ENCODE results near the gene LCA5L. TPM values are rescaled to one million over a fixed set of nuclear protein-coding genes. Genes with fewer than 3 reads are reported as not detected.

Gene LCA5L
- polyA plus RNA-seq, 4 donors = 0.85 to 1.5 TPM; not detected in 2

- DNase-seq (no peak), FAIRE-seq (no peak)
- no peaks in the 10 kb centered on the region for H3K4me1 ChIP-seq (ENCODE audit: control insufficient read depth in 3 of 3, insufficient read depth in 2 of 3, low read depth in 1 of 3, low read length in 2 of 3)
- no peak overlapping the region for H3K27ac ChIP-seq (ENCODE audit: low read depth in 1 of 3, low read length in 2 of 3)
- no peaks in the 10 kb centered on the region for H3K9me3 ChIP-seq (ENCODE audit: control insufficient read depth in 2 of 2, insufficient read depth in 1 of 2, low read depth in 1 of 2, low read length in 1 of 2)
- WGBS, 3 donors = 56 to 67% (median 63%) methylated on average over 6 of the region's 6 CpGs
- H3K4me3 ChIP-seq (ENCODE audit: low read depth in 1 of 3, low read length in 3 of 3) = no peak overlapping the region
- no peaks in the 10 kb centered on the region for H3K36me3 ChIP-seq (ENCODE audit: control insufficient read depth in 3 of 3, insufficient read depth in 2 of 3, low read depth in 1 of 3, low read length in 3 of 3)
- H3K27me3 ChIP-seq (ENCODE audit: control insufficient read depth in 3 of 3, insufficient read depth in 3 of 3, low read length in 3 of 3) = peaks cover 0 to 2% (median 0%) of the 10 kb centered on the region in 3 donors
These were observed 9.5 kb upstream of the LCA5L start for GRCh38 chr21:39454949-39455668.

DNA sequence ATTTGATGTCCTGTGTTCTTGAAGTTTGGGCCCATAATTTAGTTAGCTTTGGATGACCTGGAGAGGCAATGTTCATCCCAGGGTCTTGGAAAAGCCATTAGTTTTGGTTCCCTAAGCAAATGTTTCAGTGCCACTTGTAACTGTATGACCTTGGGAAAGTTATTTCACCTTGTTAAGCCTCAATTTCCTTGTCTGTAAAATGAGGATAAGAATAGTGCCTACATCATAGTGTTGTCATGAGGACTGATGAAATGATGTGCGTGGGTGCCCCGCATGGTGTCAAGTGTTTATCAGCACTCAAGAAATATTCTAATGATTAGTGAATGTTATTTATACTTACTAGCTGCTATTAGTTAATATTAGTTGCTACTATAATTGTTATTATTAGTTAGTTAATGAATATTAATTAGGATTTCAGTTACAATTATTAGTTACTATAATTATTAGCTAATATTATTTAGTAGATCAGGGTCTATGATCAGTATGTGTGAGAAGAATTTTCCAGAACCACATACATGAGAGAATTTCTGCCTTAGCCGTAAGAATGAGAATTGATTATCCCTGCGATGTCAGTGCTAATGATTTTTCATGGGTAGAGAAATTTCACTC is 8.1 kb upstream of the LCA5L start:
- DNase-seq (no peak), FAIRE-seq (no peak)
- H3K36me3 ChIP-seq (ENCODE audit: control insufficient read depth in 3 of 3, insufficient read depth in 2 of 3, low read depth in 1 of 3, low read length in 3 of 3) = no peaks in the 10 kb centered on the region
- no peak overlapping the region for H3K27ac ChIP-seq (ENCODE audit: low read depth in 1 of 3, low read length in 2 of 3)
- peaks cover 0 to 2% (median 0%) of the 10 kb centered on the region in 3 donors for H3K27me3 ChIP-seq (ENCODE audit: control insufficient read depth in 3 of 3, insufficient read depth in 3 of 3, low read length in 3 of 3)
- H3K4me1 ChIP-seq (ENCODE audit: control insufficient read depth in 3 of 3, insufficient read depth in 2 of 3, low read depth in 1 of 3, low read length in 2 of 3) = no peaks in the 10 kb centered on the region
- no peak overlapping the region for H3K4me3 ChIP-seq (ENCODE audit: low read depth in 1 of 3, low read length in 3 of 3)
- no peaks in the 10 kb centered on the region for H3K9me3 ChIP-seq (ENCODE audit: control insufficient read depth in 2 of 2, insufficient read depth in 1 of 2, low read depth in 1 of 2, low read length in 1 of 2)
- 96 to 97% (median 96%) methylated on average over 4 of the region's 4 CpGs for WGBS, 3 donors

DNA sequence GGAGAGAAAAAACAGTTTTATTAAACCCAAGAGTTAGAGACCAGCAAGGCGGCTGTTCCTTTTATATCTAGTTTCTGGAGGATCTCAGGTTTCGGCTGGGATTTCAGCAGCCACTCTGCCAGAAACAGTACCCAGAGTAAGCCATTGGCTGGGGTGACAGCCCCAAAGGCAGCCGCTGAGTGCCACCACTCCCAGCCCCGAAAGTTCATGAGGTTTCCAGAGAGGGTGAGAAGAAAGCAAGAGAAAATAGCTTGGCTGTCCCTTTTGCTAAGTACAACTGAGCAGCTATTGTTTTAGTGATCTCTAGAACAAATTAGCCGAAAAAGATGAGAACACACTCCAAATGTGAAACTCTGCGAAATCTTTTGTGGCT is 7.4 kb upstream of the LCA5L start:
- Histone ChIP-seq H3K36me3 (ENCODE audit: control insufficient read depth in 3 of 3, insufficient read depth in 2 of 3, low read depth in 1 of 3, low read length in 3 of 3) (no peaks in the 10 kb centered on the region), H3K4me3 (ENCODE audit: low read depth in 1 of 3, low read length in 3 of 3) (no peak overlapping the region), H3K27me3 (ENCODE audit: control insufficient read depth in 3 of 3, insufficient read depth in 3 of 3, low read length in 3 of 3) (peaks cover 0 to 2% (median 0%) of the 10 kb centered on the region in 3 donors), H3K27ac (ENCODE audit: low read depth in 1 of 3, low read length in 2 of 3) (no peak overlapping the region), H3K4me1 (ENCODE audit: control insufficient read depth in 3 of 3, insufficient read depth in 2 of 3, low read depth in 1 of 3, low read length in 2 of 3) (no peaks in the 10 kb centered on the region), H3K9me3 (ENCODE audit: control insufficient read depth in 2 of 2, insufficient read depth in 1 of 2, low read depth in 1 of 2, low read length in 1 of 2) (no peaks in the 10 kb centered on the region)
- FAIRE-seq = no peak
- 87 to 93% (median 91%) methylated on average over 6 of the region's 6 CpGs for WGBS, 3 donors
- DNase-seq = no peak

DNA sequence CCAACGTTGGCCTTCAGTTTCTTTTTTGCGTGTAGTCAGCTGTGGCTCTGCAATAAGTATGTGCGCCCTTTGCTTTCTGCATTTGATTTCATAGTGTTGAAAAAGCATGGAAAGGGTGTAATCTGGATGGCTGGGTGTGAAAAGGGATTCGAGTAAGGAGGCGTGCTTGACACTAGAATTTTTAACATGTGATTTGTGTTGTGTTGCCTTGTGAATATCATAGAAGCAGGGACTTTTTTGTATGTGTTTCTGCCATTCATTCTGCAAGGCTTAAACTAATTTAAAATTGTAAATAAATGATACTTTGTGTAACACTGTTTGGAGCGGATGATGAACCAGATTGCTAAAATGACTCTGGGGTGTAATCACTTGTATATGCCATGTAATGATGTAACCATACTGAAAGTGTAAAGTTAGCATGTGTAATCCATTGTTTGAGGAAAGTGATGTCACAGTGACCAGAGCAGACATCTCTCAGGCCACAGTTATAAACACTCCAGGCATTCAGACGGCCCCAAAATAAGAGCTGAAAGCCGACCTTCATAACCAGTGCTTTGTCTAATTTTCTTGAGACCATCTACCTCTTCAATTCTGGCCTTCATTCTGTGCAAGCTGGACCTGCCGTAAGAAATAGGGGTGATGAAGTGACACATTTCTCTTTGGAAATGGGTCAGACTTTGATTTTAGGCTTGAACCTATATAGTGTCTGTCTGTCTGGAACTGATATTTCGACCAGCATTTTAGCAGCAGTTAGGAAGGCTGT is 6.8 kb upstream of the LCA5L start:
- H3K27ac ChIP-seq (ENCODE audit: low read depth in 1 of 3, low read length in 2 of 3) = no peak overlapping the region
- DNase-seq (no peak), FAIRE-seq (no peak)
- H3K4me3 ChIP-seq (ENCODE audit: low read depth in 1 of 3, low read length in 3 of 3) = no peak overlapping the region
- 63 to 88% (median 73%) methylated on average over 10 of the region's 10 CpGs for WGBS, 3 donors
- H3K4me1 ChIP-seq (ENCODE audit: control insufficient read depth in 3 of 3, insufficient read depth in 2 of 3, low read depth in 1 of 3, low read length in 2 of 3) = no peaks in the 10 kb centered on the region
- no peaks in the 10 kb centered on the region for H3K36me3 ChIP-seq (ENCODE audit: control insufficient read depth in 3 of 3, insufficient read depth in 2 of 3, low read depth in 1 of 3, low read length in 3 of 3)
- peaks cover 0 to 2% (median 0%) of the 10 kb centered on the region in 3 donors for H3K27me3 ChIP-seq (ENCODE audit: control insufficient read depth in 3 of 3, insufficient read depth in 3 of 3, low read length in 3 of 3)
- no peaks in the 10 kb centered on the region for H3K9me3 ChIP-seq (ENCODE audit: control insufficient read depth in 2 of 2, insufficient read depth in 1 of 2, low read depth in 1 of 2, low read length in 1 of 2)

GRCh38 chr21:39451332-39452206 is 6.0 kb upstream of the LCA5L start, which contains the start of gene SH3BGR:
Gene SH3BGR, plus strand, starts transcription at chr21:39451970. Its CDS starts 127 bp downstream, at chr21:39452097.
- H3K4me3 ChIP-seq (ENCODE audit: low read depth in 1 of 3, low read length in 3 of 3) = no peak within 1 kb of the TSS
- H3K9me3 ChIP-seq (ENCODE audit: control insufficient read depth in 2 of 2, insufficient read depth in 1 of 2, low read depth in 1 of 2, low read length in 1 of 2) = no peaks in the 10 kb centered on the region
- FAIRE-seq (no peak), DNase-seq (no peak)
- H3K27me3 ChIP-seq (ENCODE audit: control insufficient read depth in 3 of 3, insufficient read depth in 3 of 3, low read length in 3 of 3) = peaks cover 0 to 2% (median 0%) of the 10 kb centered on the region in 3 donors
- WGBS, 3 donors = 59 to 78% (median 69%) methylated on average over 15 of the region's 15 CpGs
- no peaks in the 10 kb centered on the region for H3K4me1 ChIP-seq (ENCODE audit: control insufficient read depth in 3 of 3, insufficient read depth in 2 of 3, low read depth in 1 of 3, low read length in 2 of 3)
- H3K36me3 ChIP-seq (ENCODE audit: control insufficient read depth in 3 of 3, insufficient read depth in 2 of 3, low read depth in 1 of 3, low read length in 3 of 3) = no peaks in the 10 kb centered on the region
- H3K27ac ChIP-seq (ENCODE audit: low read depth in 1 of 3, low read length in 2 of 3) = no peak within 1 kb of the TSS

DNA sequence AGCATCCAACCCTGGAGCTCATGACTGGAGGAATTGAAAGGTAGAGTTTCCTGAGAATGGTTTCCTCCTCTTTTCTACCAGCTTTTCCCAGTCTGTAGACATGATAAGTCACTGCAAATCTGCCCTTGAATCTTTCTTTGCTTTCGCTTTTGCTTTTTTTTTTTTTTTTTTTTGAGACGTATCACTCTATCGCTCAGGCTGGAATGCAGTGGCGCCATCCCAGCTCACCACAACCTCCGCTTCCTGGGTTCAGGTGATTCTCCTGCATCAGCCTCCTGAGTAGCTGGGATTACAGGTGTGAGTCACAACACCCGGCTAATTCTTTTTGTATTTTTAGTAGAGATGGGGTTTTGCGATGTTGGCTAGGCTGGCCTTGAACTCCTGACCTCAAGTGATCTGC is 1.7 kb upstream of the LCA5L start:
- no peaks in the 10 kb centered on the region for H3K36me3 ChIP-seq (ENCODE audit: control insufficient read depth in 3 of 3, insufficient read depth in 2 of 3, low read depth in 1 of 3, low read length in 3 of 3)
- peaks cover 0 to 2% (median 0%) of the 10 kb centered on the region in 3 donors for H3K27me3 ChIP-seq (ENCODE audit: control insufficient read depth in 3 of 3, insufficient read depth in 3 of 3, low read length in 3 of 3)
- H3K9me3 ChIP-seq (ENCODE audit: control insufficient read depth in 2 of 2, insufficient read depth in 1 of 2, low read depth in 1 of 2, low read length in 1 of 2) = no peaks in the 10 kb centered on the region
- H3K4me3 ChIP-seq (ENCODE audit: low read depth in 1 of 3, low read length in 3 of 3) = no peak overlapping the region
- no peak overlapping the region for H3K27ac ChIP-seq (ENCODE audit: low read depth in 1 of 3, low read length in 2 of 3)
- DNase-seq (no peak), FAIRE-seq (no peak)
- WGBS, 3 donors = 90 to 96% (median 95%) methylated on average over 6 to 7 of the region's 7 CpGs
- peaks cover 0 to 4% (median 3%) of the 10 kb centered on the region in 3 donors for H3K4me1 ChIP-seq (ENCODE audit: control insufficient read depth in 3 of 3, insufficient read depth in 2 of 3, low read depth in 1 of 3, low read length in 2 of 3)

GRCh38 chr21:39444421-39445180 is 977 bp downstream of the LCA5L start:
- H3K9me3 ChIP-seq (ENCODE audit: control insufficient read depth in 2 of 2, insufficient read depth in 1 of 2, low read depth in 1 of 2, low read length in 1 of 2) = no peaks in the 10 kb centered on the region
- no peaks in the 10 kb centered on the region for H3K27me3 ChIP-seq (ENCODE audit: control insufficient read depth in 3 of 3, insufficient read depth in 3 of 3, low read length in 3 of 3)
- H3K4me1 ChIP-seq (ENCODE audit: control insufficient read depth in 3 of 3, insufficient read depth in 2 of 3, low read depth in 1 of 3, low read length in 2 of 3) = peaks cover 0 to 4% (median 3%) of the 10 kb centered on the region in 3 donors
- H3K27ac ChIP-seq (ENCODE audit: low read depth in 1 of 3, low read length in 2 of 3) = peak overlapping the region in 1 of 3 donors; percentile 92
- DNase-seq = peak; percentile 4 to 33
- 15 to 21% (median 16%) methylated on average over 15 of the region's 15 CpGs for WGBS, 3 donors
- peak overlapping the region in 2 of 3 donors; percentile 73 to 94 for H3K4me3 ChIP-seq (ENCODE audit: low read depth in 1 of 3, low read length in 3 of 3)
- FAIRE-seq = no peak
- H3K36me3 ChIP-seq (ENCODE audit: control insufficient read depth in 3 of 3, insufficient read depth in 2 of 3, low read depth in 1 of 3, low read length in 3 of 3) = no peaks in the 10 kb centered on the region
